Measurements from ENCODE around the gene SERGEF.

Gene SERGEF

GRCh38 chr11:17783878-17784277 is 229.0 kb downstream of the SERGEF start:
- DNase-seq (ENCODE audit: low read depth) = no peak

DNA sequence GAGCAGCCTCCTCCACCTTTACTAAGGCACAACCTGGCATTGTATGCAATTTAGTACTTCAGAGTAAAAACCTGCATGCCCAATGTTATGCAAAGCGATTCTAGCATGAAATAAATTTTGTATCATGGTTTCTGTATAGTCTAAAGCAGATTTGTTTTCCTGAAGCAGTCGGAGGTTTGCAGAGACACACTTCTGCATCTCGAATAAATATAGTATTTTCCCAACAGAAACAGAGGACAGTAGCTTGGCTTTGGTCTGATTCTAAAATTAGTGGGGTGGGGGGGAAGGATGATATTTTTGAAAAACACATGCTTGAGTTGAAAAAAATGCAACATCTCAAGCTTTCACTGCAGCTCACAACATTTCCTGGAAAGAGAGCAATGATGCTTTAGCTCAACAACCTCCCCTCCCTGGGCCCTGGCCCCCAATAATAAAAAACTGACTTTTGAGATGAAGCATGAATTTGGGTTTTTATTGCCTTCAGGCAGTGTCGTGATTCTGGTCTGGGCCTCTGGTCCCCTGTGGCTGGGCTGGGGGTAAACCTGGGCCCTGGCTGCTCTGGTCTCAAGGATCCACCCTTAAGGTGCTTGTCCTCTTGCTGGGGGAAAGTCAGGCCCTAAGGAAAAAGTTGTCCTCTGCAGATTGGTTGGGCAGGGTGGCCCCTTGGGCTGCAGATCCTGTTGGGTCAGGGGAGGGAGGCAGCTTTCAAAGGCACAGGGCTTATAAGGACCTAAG is 230.1 kb downstream of the SERGEF start:
- DNase-seq (ENCODE audit: low read depth) = no peak

GRCh38 chr11:17782145-17782544 is 230.7 kb downstream of the SERGEF start:
- no peak for DNase-seq (ENCODE audit: low read depth)

DNA sequence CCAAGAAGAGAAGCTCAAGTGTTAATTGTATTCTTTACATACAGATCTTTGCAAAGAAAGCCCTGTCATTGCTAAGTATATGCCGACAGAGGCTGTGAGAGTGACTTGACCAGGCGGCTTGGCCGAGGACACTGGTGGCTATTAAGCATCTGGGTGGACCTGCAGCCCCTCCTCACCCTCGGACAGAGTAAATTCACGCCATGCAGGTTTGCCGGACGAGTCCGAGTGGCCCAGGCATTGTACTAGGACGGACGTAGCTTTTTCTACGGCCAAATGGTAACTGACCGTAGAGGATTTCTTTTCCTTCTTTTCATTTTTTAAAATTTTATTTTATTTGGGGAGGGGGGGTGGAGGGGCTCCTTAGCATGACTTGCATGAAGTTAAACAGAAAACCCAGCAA is 231.2 kb downstream of the SERGEF start:
- DNase-seq (ENCODE audit: low read depth) = no peak

DNA sequence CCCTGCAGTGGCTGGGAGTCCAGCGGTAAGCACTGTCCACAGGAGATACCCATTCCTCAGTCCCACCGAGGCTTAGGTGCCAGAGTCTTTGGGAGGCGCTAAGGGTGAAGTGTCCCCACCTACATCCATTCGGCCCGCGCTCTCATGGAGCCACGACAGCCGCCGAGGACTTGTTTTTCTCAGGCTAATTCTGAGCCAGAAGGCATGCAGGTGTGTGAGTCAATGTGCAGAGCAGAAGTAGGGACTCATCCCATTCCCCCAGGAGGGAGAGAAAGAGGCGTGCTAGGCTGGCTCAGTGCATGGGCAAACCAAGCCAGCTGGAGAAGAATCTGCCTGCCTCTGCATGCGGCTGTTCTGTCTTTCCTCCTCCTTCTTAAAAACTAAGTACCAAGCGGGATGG is 231.6 kb downstream of the SERGEF start:
- no peak for DNase-seq (ENCODE audit: low read depth)

DNA sequence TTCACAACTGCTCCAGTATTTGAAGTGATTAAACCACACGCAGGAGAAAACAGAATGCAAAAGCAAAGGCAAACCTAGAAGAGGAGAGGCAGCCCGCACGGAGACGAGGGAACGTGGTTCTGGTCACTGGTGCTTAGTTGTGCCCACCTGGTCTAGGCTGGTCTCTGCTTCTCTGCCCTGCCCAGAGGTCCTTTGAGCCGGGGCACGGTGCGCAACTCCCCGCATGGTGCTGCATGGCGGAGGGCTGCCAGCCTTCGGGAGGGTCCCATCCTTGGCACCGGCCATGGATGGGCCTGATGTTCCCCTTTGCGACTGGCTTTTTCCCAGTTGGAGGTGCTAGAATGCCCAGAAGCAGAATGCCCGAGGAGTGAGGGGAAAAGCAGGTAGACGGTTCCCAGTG is 232.2 kb downstream of the SERGEF start:
- DNase-seq (ENCODE audit: low read depth) = no peak

DNA sequence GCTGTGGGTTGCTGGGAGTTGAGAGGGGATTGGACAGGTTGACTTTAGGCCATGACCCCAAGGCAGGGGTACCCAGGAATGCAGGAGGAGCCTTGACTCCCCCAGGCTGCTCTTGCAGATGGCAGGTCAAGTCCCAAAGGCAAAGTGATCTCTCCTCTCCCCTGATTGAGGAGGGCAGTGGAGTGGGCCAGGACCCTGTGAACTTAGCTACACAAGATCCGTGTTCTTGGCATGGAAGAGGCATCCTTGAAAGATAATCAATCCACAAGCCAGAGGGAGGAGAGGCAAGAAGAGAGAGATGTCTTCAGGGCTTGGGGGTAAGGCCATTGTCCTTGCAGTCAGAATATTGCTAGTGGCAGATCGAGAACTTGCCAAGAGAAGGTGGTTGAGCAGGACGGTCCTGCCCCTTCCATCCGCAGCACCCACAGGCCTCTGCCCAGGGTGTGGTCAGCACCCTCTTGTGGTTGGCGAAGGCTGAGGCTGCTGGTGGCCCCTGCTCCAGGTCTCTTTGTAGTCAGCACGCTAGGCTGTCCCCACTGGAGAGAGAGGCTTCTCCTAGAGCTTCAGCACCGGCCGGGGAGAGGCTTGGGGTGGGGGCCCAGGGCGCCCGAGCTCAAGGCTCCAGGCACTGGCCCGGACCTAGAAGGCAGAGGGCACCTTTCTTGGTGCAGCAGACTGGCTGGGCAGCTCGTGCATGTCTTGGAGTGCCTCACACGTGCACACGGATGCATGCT is 232.8 kb downstream of the SERGEF start:
- no peak for DNase-seq (ENCODE audit: low read depth)

DNA sequence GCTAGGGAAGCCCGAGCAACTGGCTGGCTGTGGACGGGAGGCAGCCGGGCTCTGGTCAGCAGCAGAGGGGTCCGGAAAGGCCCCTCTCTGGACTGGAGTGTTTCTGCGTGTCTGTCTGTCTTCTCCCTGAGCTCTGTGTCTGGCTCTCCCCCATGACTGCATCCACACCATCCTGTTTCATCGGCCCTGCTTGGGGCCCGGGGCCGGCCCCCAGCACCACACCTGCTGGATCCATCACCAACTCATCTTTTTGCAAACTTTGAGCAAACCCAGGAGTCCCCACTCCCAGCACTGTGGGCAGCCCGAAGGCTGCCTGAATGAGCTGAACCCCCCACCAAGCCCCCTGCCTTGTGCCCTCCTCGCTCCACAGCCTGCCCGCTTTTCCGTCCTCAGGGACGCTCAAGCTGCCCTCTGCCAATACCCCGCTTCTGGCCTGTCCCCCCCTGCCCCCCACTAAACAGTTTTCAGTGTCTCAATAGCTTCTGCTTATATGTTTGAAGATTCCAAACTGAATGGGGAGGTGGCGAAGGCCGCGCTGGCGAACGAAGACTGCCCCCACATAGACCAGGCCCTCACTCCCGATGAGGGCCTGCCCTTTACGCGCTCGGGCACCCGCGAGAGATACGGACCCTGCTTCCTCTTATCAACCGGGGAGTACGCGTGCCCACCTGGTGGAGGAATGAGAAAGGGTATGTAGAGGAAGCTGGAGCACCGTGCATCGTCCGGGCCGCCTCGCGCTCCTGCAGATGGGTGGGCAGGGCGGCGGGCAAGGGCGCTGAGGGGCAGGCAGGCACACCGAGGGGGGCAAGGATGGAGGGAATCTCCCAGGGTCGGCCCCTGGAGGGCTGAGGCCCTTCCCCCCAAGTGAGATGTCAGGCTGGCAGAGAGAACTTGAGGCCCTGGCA is 233.6 kb downstream of the SERGEF start:
- DNase-seq (ENCODE audit: low read depth) = no peak

DNA sequence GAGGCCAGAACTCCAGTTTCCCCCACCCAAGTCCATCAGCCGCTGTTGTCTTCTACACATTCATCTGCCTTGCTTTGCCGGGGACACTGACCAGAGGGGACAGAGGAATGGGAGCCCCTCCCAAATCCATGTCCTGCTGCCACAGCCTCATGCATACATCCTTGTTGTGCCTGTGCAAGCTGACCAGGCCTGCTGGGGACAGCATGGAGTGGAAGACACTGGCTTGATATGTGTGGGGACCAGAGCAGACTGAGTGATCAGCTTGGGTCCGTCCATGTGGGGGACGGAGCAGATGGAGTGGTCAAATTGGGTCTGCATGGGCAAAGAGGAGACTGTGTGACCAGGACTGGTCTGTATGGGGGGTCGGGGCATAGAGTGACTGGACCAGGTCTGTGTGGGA is 234.5 kb downstream of the SERGEF start:
- no peak for DNase-seq (ENCODE audit: low read depth)

GRCh38 chr11:17777738-17778091 is 235.1 kb downstream of the SERGEF start:
- DNase-seq (ENCODE audit: low read depth) = no peak

DNA sequence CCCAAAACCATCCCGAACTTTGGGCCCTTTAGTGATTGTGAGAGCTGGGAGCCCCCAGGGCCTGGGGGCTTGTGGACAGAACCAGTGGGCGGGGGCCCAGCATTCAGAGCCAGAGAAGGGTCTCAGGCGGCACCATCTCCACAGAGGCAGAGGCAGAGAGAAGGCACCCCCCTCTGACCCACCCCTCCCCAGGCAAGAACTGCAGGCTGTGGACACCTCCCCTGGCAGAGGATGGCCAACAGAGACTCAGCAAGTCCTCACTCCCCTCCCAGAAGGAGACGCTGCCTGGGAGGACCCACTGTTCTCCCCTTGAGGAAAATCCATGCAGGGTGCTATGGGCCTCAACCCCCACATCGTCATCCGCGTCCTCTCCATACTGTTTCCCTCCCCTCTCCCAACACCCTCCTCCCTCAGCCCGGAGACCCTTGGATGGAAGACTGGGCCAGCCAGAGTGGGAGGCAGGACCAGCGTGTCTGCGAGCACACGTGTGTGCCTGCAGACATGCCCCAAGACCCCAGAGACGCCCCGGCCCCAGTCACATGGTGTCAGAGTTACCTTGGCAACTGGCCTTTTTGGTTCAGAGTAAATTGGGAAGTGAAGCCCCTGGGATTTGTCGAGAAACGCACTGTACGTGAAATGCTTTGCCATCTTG is 235.6 kb downstream of the SERGEF start:
- DNase-seq (ENCODE audit: low read depth) = no peak

DNA sequence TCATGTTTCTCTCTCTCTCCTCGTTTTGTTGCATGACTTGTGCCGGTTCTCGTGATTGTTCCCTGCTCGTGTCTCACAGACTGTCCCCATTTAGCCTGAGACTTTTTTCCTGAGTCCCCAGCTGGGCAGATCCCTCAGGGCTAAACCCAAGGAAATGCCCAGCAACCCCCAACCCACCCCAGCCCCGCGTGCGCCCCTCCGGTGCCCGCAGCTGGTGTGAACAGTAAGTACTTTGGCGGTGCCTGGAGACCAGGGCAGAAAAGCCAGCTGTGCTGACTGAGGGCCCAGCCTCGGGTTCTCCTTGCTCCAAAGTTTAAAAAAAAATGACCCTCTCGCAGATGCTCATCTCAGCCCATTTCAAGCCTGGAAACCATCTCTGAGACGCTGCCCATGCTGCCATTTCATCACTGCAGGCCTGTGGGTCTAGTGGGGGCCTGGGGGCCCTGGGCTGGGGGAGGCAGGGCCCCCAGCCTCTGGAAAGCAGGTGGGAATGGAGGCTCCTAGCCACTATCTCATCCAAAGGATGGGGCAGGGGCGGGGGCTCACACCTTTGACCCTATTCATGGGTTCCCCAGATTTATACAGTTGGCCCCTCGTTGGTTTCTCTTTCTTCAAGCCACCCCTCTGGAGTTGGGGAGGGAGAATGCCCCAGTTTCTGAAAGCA is 236.5 kb downstream of the SERGEF start:
- DNase-seq (ENCODE audit: low read depth) = no peak

DNA sequence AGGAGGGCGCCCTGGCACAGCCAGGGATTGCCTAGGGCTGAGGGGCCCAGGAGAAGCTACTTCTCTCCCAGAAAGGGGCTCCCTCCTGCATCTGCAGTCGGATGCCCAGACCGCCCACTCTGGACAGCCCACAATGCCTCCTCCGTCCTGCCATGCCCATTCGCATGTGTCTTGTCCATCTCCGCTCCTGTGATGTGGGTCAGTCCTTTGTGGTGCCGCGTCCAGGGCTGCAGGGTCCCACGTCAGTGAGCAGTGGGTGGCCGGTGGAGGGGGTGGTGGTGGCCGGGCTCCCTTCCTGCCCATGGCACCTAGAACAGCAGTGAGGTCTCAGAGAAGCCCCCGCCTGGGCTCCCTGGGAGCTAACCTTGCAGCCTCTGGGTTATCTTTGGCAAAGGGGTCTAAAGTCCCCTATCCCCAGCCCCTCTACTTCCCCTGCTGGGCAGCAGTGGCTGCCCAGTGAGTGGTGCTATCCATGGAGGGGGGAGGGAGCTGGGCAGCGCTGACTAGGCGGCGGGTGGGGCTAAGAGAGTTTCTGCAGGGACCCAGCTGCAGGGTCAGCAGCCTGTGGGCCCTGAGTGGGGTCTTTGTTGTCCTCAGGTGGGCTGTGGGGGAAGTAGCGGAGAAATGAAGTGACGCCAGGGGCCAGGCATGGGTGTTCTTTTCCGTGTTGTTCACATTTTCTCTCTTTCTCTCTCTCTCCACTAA is 237.2 kb downstream of the SERGEF start:
- DNase-seq (ENCODE audit: low read depth) = no peak

GRCh38 chr11:17775035-17775348 is 237.9 kb downstream of the SERGEF start:
- no peak for DNase-seq (ENCODE audit: low read depth)

DNA sequence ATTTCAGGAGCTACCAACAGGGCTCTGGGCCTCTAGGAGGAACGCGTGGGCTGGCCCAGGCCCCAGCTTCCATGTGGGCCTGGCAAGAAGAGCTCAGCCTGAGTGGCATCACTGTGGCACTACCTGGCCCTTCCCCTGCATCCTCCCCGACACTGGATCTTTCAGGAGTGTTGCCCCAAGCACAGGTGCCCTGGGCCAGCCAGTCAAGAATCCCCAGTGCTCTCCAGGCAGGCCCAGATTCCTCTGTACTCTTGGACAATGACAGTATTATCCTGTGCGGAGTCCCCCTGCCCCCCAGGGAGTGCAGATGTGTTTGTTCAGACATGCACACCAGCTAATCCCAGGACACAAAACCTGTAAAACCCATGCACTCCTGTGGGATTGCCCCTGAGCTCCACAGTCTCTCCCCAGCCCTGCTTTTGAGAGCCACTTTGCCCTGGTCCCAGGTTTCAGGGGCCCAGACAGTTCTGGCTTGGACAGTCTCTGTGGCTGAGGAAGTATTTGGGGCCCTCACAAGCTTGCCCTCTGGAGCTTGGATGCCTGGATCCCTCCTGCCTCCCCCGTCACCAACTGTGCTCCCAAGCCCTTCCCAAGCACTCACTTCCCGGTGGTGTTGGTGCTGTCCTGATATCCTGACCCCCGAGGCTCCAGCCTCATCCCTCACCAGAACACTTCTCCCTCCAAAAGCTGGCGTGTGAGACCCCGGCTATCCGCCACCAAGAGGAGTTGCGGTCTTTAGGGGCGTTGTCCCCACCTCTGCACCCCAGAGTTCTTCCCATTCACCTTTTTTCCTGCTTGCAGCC is 238.4 kb downstream of the SERGEF start:
- no peak for DNase-seq (ENCODE audit: low read depth)

- no peak for DNase-seq (ENCODE audit: low read depth)
Observed at GRCh38 chr11:17773674-17774073, 239.2 kb downstream of the SERGEF start.

DNA sequence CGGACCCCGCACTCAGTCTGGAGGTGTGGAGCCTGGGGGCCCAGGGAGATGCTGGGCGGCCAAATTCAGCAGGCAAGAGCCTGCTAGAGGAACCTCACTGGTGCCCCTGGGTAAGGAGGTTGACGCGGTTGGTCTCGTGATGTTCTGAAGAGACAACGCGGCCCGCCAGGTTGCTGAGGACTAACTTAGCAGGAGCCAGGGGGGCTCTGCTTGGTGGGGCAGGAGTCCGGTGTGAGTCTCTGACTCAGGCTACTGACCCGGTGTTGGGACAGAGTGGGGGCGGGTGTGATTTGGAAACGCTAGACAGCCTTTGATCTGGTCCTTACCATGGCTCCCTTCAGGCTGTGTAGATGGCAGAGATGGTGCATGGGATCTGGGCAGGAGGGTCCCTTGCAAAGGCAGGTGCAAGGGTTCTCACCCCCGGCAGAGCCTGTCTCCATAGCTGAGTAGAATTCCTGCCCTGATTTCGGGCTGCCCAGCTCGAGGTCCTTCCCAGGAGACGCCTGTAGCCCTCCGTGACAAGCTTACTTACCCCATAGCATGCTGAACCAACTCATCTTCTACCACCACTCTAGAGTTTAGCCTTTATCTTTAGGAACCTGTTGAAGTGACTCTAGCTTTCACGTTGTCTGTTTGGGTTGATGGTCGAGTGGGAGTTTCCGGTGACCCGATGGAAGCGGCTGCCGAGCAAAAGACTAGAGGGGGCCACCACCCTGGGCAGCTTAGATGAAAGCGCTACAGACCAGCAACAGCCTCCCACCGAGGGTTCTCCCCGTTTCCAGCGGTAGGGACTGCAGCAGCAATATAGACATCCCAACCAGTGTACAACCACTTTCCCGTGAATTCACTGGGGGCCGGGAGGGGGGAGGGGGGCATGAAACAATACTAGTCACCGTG is 239.9 kb downstream of the SERGEF start:
- DNase-seq (ENCODE audit: low read depth) = no peak

GRCh38 chr11:17771841-17772401 is 240.9 kb downstream of the SERGEF start:
- DNase-seq (ENCODE audit: low read depth) = no peak

- no peak for DNase-seq (ENCODE audit: low read depth)
Observed at GRCh38 chr11:17771415-17771814, 241.4 kb downstream of the SERGEF start.
